HCT116 (cell line): ENCODE results near the gene TNNT2. TPM values are rescaled to one million over a fixed set of nuclear protein-coding genes. Genes with fewer than 3 reads are reported as not detected.

Source experiments
- ATAC-seq: fragments of 200-7000 bp; cut with Tn5 transposase; 2 replicates; pipeline ENCODE4 v1.9.1; 2020; ENCODE audit warnings: mild to moderate bottlenecking, moderate library complexity
- BruUV-seq: library from RNA; stranded (reverse); fragments of 400-500 nt; replicated peaks from 2 replicates; lab custom pipeline; 2021; lab: Mats Ljungman, UMichigan
- CTCF ChIA-PET: fragments of 300-600 bp; sonication (Branson Sonifier 250); formaldehyde crosslinking; loops from one replicate; lab custom pipeline; 2021; ENCODE audit warnings: antibody characterized with exemption; lab: Charles Lee
- POLR2A ChIA-PET: fragments of 300-600, 350-600 bp; sonication (Branson Sonifier 250); formaldehyde crosslinking; loops from one replicate; lab custom pipeline; 2021; ENCODE audit warnings: antibody characterized with exemption; lab: Charles Lee
- RAD21 ChIA-PET, 2 experiments: fragments of 300-600 bp; sonication (Branson Sonifier 250); formaldehyde crosslinking; loops; one replicate each; lab custom pipeline; 2023; ENCODE audit warnings: low total read pairs in 2 of 2; ENCODE audit not compliant: uncharacterized antibody in 2 of 2, unreplicated experiment in 2 of 2, low non-redundant PET in 1 of 2; lab: Charles Lee
- DNase-seq: peaks from one replicate; pipeline ENCODE4 v3.0.0-alpha.2; 2010; ENCODE audit warnings: low read depth, low spot score
- H2AFZ ChIP-seq: fragments of 200-600 bp; shearing (Covaris generic), sonication (generic); 2 replicates; pipeline ENCODE4 v1.6.1; 2017; ENCODE audit warnings: low read depth, mixed run types, mixed read lengths, antibody characterized with exemption, low read length; ENCODE audit not compliant: poor library complexity, severe bottlenecking
- H3K27ac ChIP-seq: 2 replicates; pipeline ENCODE4 v1.5.1; 2012; ENCODE audit warnings: low read depth, low read length
- H3K27me3 ChIP-seq: fragments of 200-600 bp; sonication (generic); 2 replicates; pipeline ENCODE4 v1.6.1; 2016; ENCODE audit warnings: mixed run types, low read length, mixed read lengths; ENCODE audit not compliant: insufficient read depth
- H3K36me3 ChIP-seq, 2 experiments: fragments of 200-500 bp in 1 of 2; fragments of 200-600 bp in 1 of 2; sonication (Bioruptor generic) in 1 of 2; sonication (generic) in 1 of 2; 2 replicates each; pipeline versions ENCODE4 v1.5.1 to v1.6.1; 2014 to 2016; ENCODE audit warnings: low read length in 2 of 2, inconsistent platforms in 1 of 2, mixed read lengths in 1 of 2, mixed run types in 1 of 2; ENCODE audit not compliant: insufficient read depth in 2 of 2, control insufficient read depth in 1 of 2
- H3K4me1 ChIP-seq, 2 experiments: fragments of 200-600 bp in 1 of 2; sonication (generic) in 1 of 2; 2 replicates each; pipeline versions ENCODE4 v1.5.1 to v1.6.1; 2012 to 2017; ENCODE audit warnings: low read length in 2 of 2, inconsistent platforms in 1 of 2, mild to moderate bottlenecking in 1 of 2, mixed read lengths in 1 of 2, mixed run types in 1 of 2, moderate library complexity in 1 of 2; ENCODE audit not compliant: insufficient read depth in 2 of 2, control insufficient read depth in 1 of 2
- H3K4me2 ChIP-seq: fragments of 200-600 bp; sonication (generic); 2 replicates; pipeline ENCODE4 v1.6.1; 2017; ENCODE audit warnings: mixed run types, low read length, mixed read lengths
- H3K4me3 ChIP-seq, 2 experiments: fragments of 200-600 bp in 1 of 2; sonication (generic) in 1 of 2; replicated peaks in 1 of 2; 2 replicates each; pipeline ENCODE4 v1.5.1; 2011 to 2016; ENCODE audit warnings: low read length in 2 of 2, control low read depth in 1 of 2, low read depth in 1 of 2, mild to moderate bottlenecking in 1 of 2, mixed read lengths in 1 of 2, mixed run types in 1 of 2
- H3K79me2 ChIP-seq: fragments of 200-600 bp; sonication (generic); 2 replicates; pipeline ENCODE4 v1.6.1; 2017; ENCODE audit warnings: mild to moderate bottlenecking, mixed run types, low read length, moderate library complexity, mixed read lengths; ENCODE audit not compliant: insufficient read depth
- H3K9ac ChIP-seq: fragments of 200-600 bp; sonication (generic); 2 replicates; pipeline ENCODE4 v1.6.1; 2016; ENCODE audit warnings: low read length, mixed read lengths
- H3K9me2 ChIP-seq: fragments of 200-600 bp; sonication (generic), shearing (Covaris generic); 2 replicates; pipeline ENCODE4 v1.6.1; 2017; ENCODE audit warnings: mixed run types, mild to moderate bottlenecking, moderate library complexity; ENCODE audit not compliant: insufficient read depth
- H3K9me3 ChIP-seq, 2 experiments: fragments of 200-500 bp in 1 of 2; fragments of 200-600 bp in 1 of 2; sonication (Bioruptor generic) in 1 of 2; sonication (generic) in 1 of 2; 2 replicates each; pipeline ENCODE4 v1.6.1; 2014 to 2017; ENCODE audit warnings: low read length in 2 of 2, mixed read lengths in 2 of 2, inconsistent platforms in 1 of 2, low read depth in 1 of 2, mild to moderate bottlenecking in 1 of 2, mixed run types in 1 of 2, moderate library complexity in 1 of 2; ENCODE audit not compliant: control insufficient read depth in 1 of 2, insufficient read depth in 1 of 2
- H4K20me1 ChIP-seq: fragments of 200-600 bp; sonication (generic), shearing (Covaris generic); 2 replicates; pipeline ENCODE4 v1.6.1; 2017; ENCODE audit warnings: mixed run types, mild to moderate bottlenecking, moderate library complexity; ENCODE audit not compliant: insufficient read depth
- CBX3 ChIP-seq: IDR thresholded peaks from 2 replicates; pipeline ENCODE4 v1.6.1; 2012; ENCODE audit warnings: low read depth
- CEBPB ChIP-seq: IDR thresholded peaks from 2 replicates; pipeline ENCODE4 v1.6.1; 2012; ENCODE audit warnings: low read depth
- ELF1 ChIP-seq: IDR thresholded peaks from 2 replicates; pipeline ENCODE4 v1.6.1; 2012; ENCODE audit warnings: low read depth, borderline replicate concordance
- EZH2 ChIP-seq: fragments of 200-600 bp; sonication (generic); IDR thresholded peaks from 2 replicates; pipeline ENCODE4 v1.6.1; 2017; ENCODE audit warnings: antibody characterized with exemption, mixed run types
- EZH2phosphoT487 ChIP-seq: fragments of 200-600 bp; IDR thresholded peaks from 2 replicates; pipeline ENCODE4 v1.6.1; 2018; ENCODE audit warnings: antibody characterized with exemption, borderline replicate concordance
- FOSL1 ChIP-seq: IDR thresholded peaks from 2 replicates; pipeline ENCODE4 v1.6.1; 2012; ENCODE audit warnings: low read depth
- JUND ChIP-seq: IDR thresholded peaks from 2 replicates; pipeline ENCODE4 v1.6.1; 2012
- POLR2A ChIP-seq: IDR thresholded peaks from 2 replicates; pipeline ENCODE4 v1.7.0; 2011; ENCODE audit warnings: borderline replicate concordance; ENCODE audit not compliant: insufficient read depth, insufficient read length; ENCODE audit errors: extremely low read depth
- RAD21 ChIP-seq: IDR thresholded peaks from 2 replicates; pipeline ENCODE4 v1.6.1; 2012; ENCODE audit warnings: low read depth, mild to moderate bottlenecking
- SIN3A ChIP-seq: IDR thresholded peaks from 2 replicates; pipeline ENCODE4 v1.6.1; 2012; ENCODE audit warnings: low read depth
- SP1 ChIP-seq: IDR thresholded peaks from 2 replicates; pipeline ENCODE4 v1.6.1; 2012; ENCODE audit warnings: low read depth
- SRF ChIP-seq: IDR thresholded peaks from 2 replicates; pipeline ENCODE4 v1.6.1; 2012; ENCODE audit warnings: low read depth
- TCF7L2 ChIP-seq: IDR thresholded peaks from 2 replicates; pipeline ENCODE4 v1.7.0; 2011; ENCODE audit warnings: borderline replicate concordance, inconsistent platforms; ENCODE audit not compliant: insufficient read depth, insufficient read length; ENCODE audit errors: extremely low read depth
- YY1 ChIP-seq: IDR thresholded peaks from 2 replicates; pipeline ENCODE4 v1.6.1; 2011; ENCODE audit warnings: low read length, low read depth, moderate library complexity, mild to moderate bottlenecking; ENCODE audit not compliant: insufficient replicate concordance; ENCODE audit errors: extremely low read depth
- ZBTB33 ChIP-seq: IDR thresholded peaks from 2 replicates; pipeline ENCODE4 v1.6.1; 2011; ENCODE audit warnings: mild to moderate bottlenecking, low read length, moderate library complexity; ENCODE audit not compliant: insufficient replicate concordance; ENCODE audit errors: extremely low read depth
- ZNF274 ChIP-seq: fragments of 200-500 bp; sonication (Bioruptor generic); IDR thresholded peaks from 2 replicates; pipeline ENCODE4 v1.6.1; 2014; ENCODE audit warnings: mild to moderate bottlenecking, low read depth, low read length, inconsistent platforms
- intact Hi-C: fragments of 100-400 bp; cut with micrococcal nuclease; formaldehyde crosslinking; loops from 2 replicates; pipeline ENCODE4 v1.10.0; 2022
- total RNA-seq: library from RNA; stranded (reverse); gene quantifications from one replicate; pipeline ENCODE4 v1.2.1, GENCODE V29; 2021; ENCODE audit not compliant: unreplicated experiment
- TF ChIP-seq, protein P1 (sequence below): IDR thresholded peaks from 2 replicates; pipeline ENCODE4 v1.6.1; 2012; ENCODE audit warnings: low read depth
- TF ChIP-seq, protein P2 (sequence below): IDR thresholded peaks from 2 replicates; pipeline ENCODE4 v1.6.1; 2012

TNNT2 gene
- total RNA-seq, 1 experiment from 2014 or later = 2.0 TPM

DNA sequence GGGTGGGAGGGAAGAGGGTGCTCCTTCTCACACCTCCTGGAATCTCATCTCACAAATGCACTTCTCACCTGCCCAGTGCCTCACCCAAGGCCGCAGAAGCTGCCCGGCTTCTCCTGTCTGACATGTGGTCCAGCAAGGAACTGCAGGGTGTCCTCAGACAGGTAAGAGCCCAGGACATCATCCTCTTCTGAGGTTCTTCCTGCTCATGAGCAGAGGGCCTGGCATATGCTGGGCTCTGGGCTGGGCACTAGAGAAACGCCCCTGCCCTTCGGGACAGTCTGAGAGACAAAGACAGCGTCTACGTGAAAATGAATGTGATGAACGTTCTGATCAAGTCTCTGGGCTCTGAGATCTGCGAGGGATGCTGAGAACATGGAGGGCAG is 51.8 kb downstream of the TNNT2 start (continued):
- TF ChIP-seq, protein P1, sequence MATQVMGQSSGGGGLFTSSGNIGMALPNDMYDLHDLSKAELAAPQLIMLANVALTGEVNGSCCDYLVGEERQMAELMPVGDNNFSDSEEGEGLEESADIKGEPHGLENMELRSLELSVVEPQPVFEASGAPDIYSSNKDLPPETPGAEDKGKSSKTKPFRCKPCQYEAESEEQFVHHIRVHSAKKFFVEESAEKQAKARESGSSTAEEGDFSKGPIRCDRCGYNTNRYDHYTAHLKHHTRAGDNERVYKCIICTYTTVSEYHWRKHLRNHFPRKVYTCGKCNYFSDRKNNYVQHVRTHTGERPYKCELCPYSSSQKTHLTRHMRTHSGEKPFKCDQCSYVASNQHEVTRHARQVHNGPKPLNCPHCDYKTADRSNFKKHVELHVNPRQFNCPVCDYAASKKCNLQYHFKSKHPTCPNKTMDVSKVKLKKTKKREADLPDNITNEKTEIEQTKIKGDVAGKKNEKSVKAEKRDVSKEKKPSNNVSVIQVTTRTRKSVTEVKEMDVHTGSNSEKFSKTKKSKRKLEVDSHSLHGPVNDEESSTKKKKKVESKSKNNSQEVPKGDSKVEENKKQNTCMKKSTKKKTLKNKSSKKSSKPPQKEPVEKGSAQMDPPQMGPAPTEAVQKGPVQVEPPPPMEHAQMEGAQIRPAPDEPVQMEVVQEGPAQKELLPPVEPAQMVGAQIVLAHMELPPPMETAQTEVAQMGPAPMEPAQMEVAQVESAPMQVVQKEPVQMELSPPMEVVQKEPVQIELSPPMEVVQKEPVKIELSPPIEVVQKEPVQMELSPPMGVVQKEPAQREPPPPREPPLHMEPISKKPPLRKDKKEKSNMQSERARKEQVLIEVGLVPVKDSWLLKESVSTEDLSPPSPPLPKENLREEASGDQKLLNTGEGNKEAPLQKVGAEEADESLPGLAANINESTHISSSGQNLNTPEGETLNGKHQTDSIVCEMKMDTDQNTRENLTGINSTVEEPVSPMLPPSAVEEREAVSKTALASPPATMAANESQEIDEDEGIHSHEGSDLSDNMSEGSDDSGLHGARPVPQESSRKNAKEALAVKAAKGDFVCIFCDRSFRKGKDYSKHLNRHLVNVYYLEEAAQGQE = no peak
- TF ChIP-seq EZH2 (no peak), CEBPB (no peak), RAD21 (no peak)
- TF ChIP-seq, all 23 proteins: peak for 0

DNA sequence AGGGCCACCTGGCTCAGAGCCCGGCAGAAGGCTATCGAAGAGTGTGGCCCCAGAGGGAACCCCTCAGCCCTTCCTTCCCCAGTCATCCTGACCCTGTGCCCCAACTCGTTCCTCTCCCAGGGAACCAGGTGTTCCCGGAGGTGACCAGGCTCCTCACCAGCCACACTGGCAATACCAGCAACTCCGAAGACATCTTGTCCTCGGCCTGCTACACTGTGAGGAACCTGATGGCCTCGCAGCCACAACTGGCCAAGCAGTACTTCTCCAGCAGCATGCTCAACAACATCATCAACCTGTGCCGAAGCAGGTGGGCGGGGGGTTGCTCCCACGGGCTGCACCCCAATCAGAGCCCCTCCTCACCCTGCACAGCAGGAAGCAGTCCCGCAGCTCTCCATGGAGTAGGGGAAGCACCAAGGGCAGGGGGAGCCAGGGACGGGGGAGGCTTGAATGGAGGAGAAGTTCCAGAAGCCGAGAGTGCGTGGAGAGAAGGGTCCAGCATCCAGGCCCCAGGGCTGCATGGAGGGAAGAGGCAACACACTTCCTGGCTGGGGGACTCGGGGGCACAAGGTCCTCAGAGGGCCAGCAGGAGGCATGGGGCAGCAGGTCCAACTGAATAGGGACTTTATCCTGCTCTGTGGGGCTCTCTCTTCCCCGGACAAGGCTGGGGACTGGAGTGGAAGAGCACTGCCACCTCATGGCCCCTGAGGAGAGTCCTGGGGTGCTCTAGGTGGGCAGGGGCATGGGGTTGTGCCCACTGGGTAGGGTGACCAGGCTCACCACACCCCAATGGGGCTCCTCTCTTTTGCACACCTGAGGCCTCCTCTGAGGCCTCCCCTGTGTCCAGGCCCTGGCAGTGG is 52.4 kb downstream of the TNNT2 start:
- no peak for ATAC-seq
- Histone ChIP-seq H3K9me2 (no peaks in the 10 kb centered on the region), H3K36me3 (no peaks in the 10 kb centered on the region), H4K20me1 (no peaks in the 10 kb centered on the region), H3K9ac (no peak overlapping the region), H2AFZ (no peak overlapping the region), H3K27ac (no peak overlapping the region), H3K79me2 (no peaks in the 10 kb centered on the region), H3K4me2 (no peak overlapping the region), H3K27me3 (no peaks in the 10 kb centered on the region), H3K4me1 (no peaks in the 10 kb centered on the region), H3K4me3 (no peak overlapping the region), H3K9me3 (no peaks in the 10 kb centered on the region)
- ChIA-PET POLR2A (interaction anchor here (0.9 kb wide), 1 partner anchor 59 kb away, joined by 5 read pairs; no protein-coding TSS in a partner anchor), RAD21 (no interaction called here), CTCF (no interaction called here)
- no TSS peak for BruUV-seq
- intact Hi-C loops = no loop called here
- DNase-seq = no peak
- TF ChIP-seq ZBTB33 (no peak), EZH2phosphoT487 (no peak), TCF7L2 (no peak), EZH2 (no peak), RAD21 (no peak; the same call in 1 of the 2 replicates), SRF (no peak), JUND (no peak), CBX3 (no peak), YY1 (no peak), ZNF274 (no peak), ELF1 (no peak), SIN3A (no peak), POLR2A (no peak), FOSL1 (no peak), SP1 (no peak)
- TF ChIP-seq, protein P2, sequence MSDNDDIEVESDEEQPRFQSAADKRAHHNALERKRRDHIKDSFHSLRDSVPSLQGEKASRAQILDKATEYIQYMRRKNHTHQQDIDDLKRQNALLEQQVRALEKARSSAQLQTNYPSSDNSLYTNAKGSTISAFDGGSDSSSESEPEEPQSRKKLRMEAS = no peak
